ENCODE measurements around the gene ZC3H13. TPM values are rescaled to one million over a fixed set of nuclear protein-coding genes. Genes with fewer than 3 reads are reported as not detected.

Gene ZC3H13
- total RNA-seq, 1 experiment from 2014 or later = 378 TPM

DNA sequence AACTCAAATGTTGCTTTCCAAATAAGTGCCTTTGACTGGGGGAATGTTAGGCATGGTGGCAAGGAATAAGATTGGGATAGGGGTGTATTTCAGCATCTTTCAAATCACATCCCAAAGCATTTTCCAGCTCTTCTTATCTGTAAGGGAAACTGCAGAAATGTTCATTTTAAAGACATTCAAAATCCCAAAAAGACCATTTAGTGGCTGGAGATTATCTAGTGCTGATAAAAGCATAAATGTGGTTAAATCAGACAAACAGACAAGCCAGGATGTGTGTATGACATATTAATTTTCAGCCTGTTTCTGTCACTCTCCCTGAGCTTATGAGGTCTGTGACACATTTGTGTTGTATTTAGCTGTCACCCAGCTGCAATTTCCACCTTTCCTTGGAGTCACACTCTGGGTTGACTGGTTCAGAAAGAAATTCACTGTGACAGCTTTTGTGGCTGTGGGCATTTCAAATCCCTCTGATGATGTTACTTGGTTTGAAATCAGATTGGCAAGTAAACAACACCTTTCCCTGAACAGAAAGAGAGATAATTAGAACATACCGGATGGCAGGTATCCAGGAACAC, 131.3 kb downstream of the ZC3H13 start:
- no peaks in the 10 kb centered on the region for H3K36me3 ChIP-seq (ENCODE audit: insufficient read depth, low read length, poor library complexity, severe bottlenecking)
- intact Hi-C loops (cut with micrococcal nuclease; ENCODE audit: unreplicated experiment) = no loop called here
- no peaks in the 10 kb centered on the region for H3K27me3 ChIP-seq (replicated peaks; ENCODE audit: insufficient read depth, low read depth, low read length, poor library complexity)
- H3K9me3 ChIP-seq (ENCODE audit: low read depth, low read length, poor library complexity, severe bottlenecking) = no peaks in the 10 kb centered on the region
- POLR2A ChIA-PET (ENCODE audit: low non-redundant PET) = no interaction called here
- H3K27ac ChIP-seq (ENCODE audit: low read depth, low read length, poor library complexity, severe bottlenecking) = no peak overlapping the region
- BruUV-seq (replicated peaks) = no TSS peak
- no peak overlapping the region for H3K4me3 ChIP-seq (ENCODE audit: low read depth, low read length, poor library complexity, severe bottlenecking)
- H3K4me1 ChIP-seq (ENCODE audit: insufficient read depth, low read length, poor library complexity, severe bottlenecking) = no peaks in the 10 kb centered on the region
- TF ChIP-seq, protein P1, sequence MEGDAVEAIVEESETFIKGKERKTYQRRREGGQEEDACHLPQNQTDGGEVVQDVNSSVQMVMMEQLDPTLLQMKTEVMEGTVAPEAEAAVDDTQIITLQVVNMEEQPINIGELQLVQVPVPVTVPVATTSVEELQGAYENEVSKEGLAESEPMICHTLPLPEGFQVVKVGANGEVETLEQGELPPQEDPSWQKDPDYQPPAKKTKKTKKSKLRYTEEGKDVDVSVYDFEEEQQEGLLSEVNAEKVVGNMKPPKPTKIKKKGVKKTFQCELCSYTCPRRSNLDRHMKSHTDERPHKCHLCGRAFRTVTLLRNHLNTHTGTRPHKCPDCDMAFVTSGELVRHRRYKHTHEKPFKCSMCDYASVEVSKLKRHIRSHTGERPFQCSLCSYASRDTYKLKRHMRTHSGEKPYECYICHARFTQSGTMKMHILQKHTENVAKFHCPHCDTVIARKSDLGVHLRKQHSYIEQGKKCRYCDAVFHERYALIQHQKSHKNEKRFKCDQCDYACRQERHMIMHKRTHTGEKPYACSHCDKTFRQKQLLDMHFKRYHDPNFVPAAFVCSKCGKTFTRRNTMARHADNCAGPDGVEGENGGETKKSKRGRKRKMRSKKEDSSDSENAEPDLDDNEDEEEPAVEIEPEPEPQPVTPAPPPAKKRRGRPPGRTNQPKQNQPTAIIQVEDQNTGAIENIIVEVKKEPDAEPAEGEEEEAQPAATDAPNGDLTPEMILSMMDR (conservative IDR thresholded peaks at IDR 0.05; ENCODE audit: low read depth, low read length) = no peak
- TF ChIP-seq EZH2 (IDR thresholded peaks at IDR 0.05; ENCODE audit: borderline replicate concordance, low read depth, low read length, poor library complexity, severe bottlenecking) = no peak
- CTCF ChIA-PET = no interaction called here
- no peak for DNase-seq (ENCODE audit: low spot score)

DNA sequence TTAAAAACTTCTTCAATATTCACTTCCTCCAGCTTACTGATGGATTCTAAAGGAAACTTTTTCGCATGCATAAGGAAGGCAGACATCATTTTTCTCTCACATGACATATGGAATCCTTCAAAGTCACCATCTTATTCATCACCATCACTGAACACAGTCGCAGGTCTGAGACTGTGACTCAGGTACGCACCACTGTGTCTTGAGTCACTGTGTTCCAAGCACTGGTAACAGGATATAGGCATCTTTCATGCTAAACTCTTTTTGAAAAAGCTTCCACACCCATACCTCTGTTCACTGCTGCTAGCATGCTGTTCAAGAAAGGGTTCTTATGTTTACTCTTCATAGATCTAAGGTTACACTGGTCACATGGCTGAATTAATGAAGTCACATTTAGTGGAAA, 133.9 kb downstream of the ZC3H13 start:
- H3K27ac ChIP-seq (ENCODE audit: low read depth, low read length, poor library complexity, severe bottlenecking) = no peak overlapping the region
- no peak overlapping the region for H3K4me3 ChIP-seq (ENCODE audit: low read depth, low read length, poor library complexity, severe bottlenecking)
- no peaks in the 10 kb centered on the region for H3K27me3 ChIP-seq (replicated peaks; ENCODE audit: insufficient read depth, low read depth, low read length, poor library complexity)
- POLR2A ChIA-PET (ENCODE audit: low non-redundant PET) = no interaction called here
- no peaks in the 10 kb centered on the region for H3K36me3 ChIP-seq (ENCODE audit: insufficient read depth, low read length, poor library complexity, severe bottlenecking)
- no peaks in the 10 kb centered on the region for H3K4me1 ChIP-seq (ENCODE audit: insufficient read depth, low read length, poor library complexity, severe bottlenecking)
- CTCF ChIA-PET = no interaction called here
- intact Hi-C loops (cut with micrococcal nuclease; ENCODE audit: unreplicated experiment) = no loop called here
- H3K9me3 ChIP-seq (ENCODE audit: low read depth, low read length, poor library complexity, severe bottlenecking) = no peaks in the 10 kb centered on the region
- no TSS peak for BruUV-seq (replicated peaks)
- no peak for DNase-seq (ENCODE audit: low spot score)
- TF ChIP-seq, protein P1 (conservative IDR thresholded peaks at IDR 0.05; ENCODE audit: low read depth, low read length) = no peak
- TF ChIP-seq EZH2 (IDR thresholded peaks at IDR 0.05; ENCODE audit: borderline replicate concordance, low read depth, low read length, poor library complexity, severe bottlenecking) = no peak

DNA sequence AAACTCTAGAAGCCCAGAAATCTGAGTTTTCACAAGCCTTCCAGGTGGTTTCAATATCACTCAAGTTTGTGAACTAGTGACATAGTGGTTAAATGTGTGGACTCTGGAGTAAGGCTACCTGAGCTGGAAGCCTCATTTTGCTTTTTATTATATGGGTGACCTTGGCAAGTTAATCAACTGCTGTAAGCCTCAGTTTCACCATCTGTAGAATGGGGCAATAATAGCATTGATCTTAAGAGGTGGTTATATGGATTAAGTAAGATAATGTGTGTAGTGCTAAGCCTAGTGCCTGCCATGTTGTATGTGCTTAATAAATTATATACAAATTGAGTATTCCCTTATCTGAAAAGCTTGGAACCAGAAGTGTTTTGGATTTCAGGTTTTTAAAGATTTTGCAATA, 135.5 kb downstream of the ZC3H13 start:
- POLR2A ChIA-PET (ENCODE audit: low non-redundant PET) = no interaction called here
- no peaks in the 10 kb centered on the region for H3K4me1 ChIP-seq (ENCODE audit: insufficient read depth, low read length, poor library complexity, severe bottlenecking)
- BruUV-seq (replicated peaks) = no TSS peak
- CTCF ChIA-PET = no interaction called here
- H3K27ac ChIP-seq (ENCODE audit: low read depth, low read length, poor library complexity, severe bottlenecking) = no peak overlapping the region
- H3K27me3 ChIP-seq (replicated peaks; ENCODE audit: insufficient read depth, low read depth, low read length, poor library complexity) = no peaks in the 10 kb centered on the region
- no peak overlapping the region for H3K4me3 ChIP-seq (ENCODE audit: low read depth, low read length, poor library complexity, severe bottlenecking)
- no peak for DNase-seq (ENCODE audit: low spot score)
- H3K9me3 ChIP-seq (ENCODE audit: low read depth, low read length, poor library complexity, severe bottlenecking) = no peaks in the 10 kb centered on the region
- no peaks in the 10 kb centered on the region for H3K36me3 ChIP-seq (ENCODE audit: insufficient read depth, low read length, poor library complexity, severe bottlenecking)
- TF ChIP-seq EZH2 (IDR thresholded peaks at IDR 0.05; ENCODE audit: borderline replicate concordance, low read depth, low read length, poor library complexity, severe bottlenecking) = no peak
- TF ChIP-seq, protein P1 (conservative IDR thresholded peaks at IDR 0.05; ENCODE audit: low read depth, low read length) = no peak
- intact Hi-C loops (cut with micrococcal nuclease; ENCODE audit: unreplicated experiment) = no loop called here

All from A673 (cell line).